Panc1 (cell line): ENCODE results near the gene KCNQ1OT1. TPM values are rescaled to one million over a fixed set of nuclear protein-coding genes. Genes with fewer than 3 reads are reported as not detected.

Source experiments
- ATAC-seq: fragments of 200-7000 bp; cut with Tn5 transposase; 2 replicates; pipeline ENCODE4 v1.9.1; 2020; ENCODE audit warnings: mild to moderate bottlenecking, moderate library complexity
- BruUV-seq: library from RNA; stranded (reverse); fragments of 400-500 nt; replicated peaks from 2 replicates; lab custom pipeline; 2021; lab: Mats Ljungman, UMichigan
- CTCF ChIA-PET: fragments of 300-600 bp; sonication (Branson Sonifier 250); formaldehyde crosslinking; loops from one replicate; lab custom pipeline; 2022; ENCODE audit warnings: antibody characterized with exemption; lab: Charles Lee
- POLR2A ChIA-PET: fragments of 300-600 bp; sonication (Branson Sonifier 250); formaldehyde crosslinking; loops from one replicate; lab custom pipeline; 2022; ENCODE audit warnings: antibody characterized with exemption; lab: Charles Lee
- DNase-seq: peaks from one replicate; pipeline ENCODE4 v3.0.0-alpha.2; 2010; ENCODE audit warnings: low read depth, low spot score
- H3K27ac ChIP-seq: 2 replicates; pipeline ENCODE4 v1.5.1; 2011; ENCODE audit warnings: mild to moderate bottlenecking, low read length, inconsistent platforms
- H3K27me3 ChIP-seq: fragments of 200-500 bp; sonication (Bioruptor generic); 2 replicates; pipeline ENCODE4 v1.6.0; 2014; ENCODE audit warnings: low read length, inconsistent platforms; ENCODE audit not compliant: control insufficient read depth, insufficient read depth
- H3K36me3 ChIP-seq: fragments of 200-500 bp; sonication (Bioruptor generic); 2 replicates; pipeline ENCODE4 v1.5.1; 2014; ENCODE audit warnings: inconsistent platforms, mild to moderate bottlenecking, low read length, moderate library complexity; ENCODE audit not compliant: control insufficient read depth, insufficient read depth
- H3K4me1 ChIP-seq: 2 replicates; pipeline ENCODE4 v1.5.1; 2011; ENCODE audit warnings: inconsistent platforms, mild to moderate bottlenecking, low read length, moderate library complexity; ENCODE audit not compliant: control insufficient read depth, insufficient read depth
- H3K4me3 ChIP-seq, 2 experiments: 2 replicates each; pipeline ENCODE4 v1.5.1; 2011 to 2012; ENCODE audit warnings: low read depth in 2 of 2, low read length in 2 of 2, mild to moderate bottlenecking in 2 of 2, inconsistent platforms in 1 of 2, moderate library complexity in 1 of 2
- H3K9me3 ChIP-seq: fragments of 200-500 bp; sonication (Bioruptor generic); 2 replicates; pipeline ENCODE4 v1.5.1; 2014; ENCODE audit warnings: low read depth, mild to moderate bottlenecking, inconsistent platforms, low read length, moderate library complexity; ENCODE audit not compliant: control insufficient read depth, insufficient read depth
- CTCF ChIP-seq: fragments of 450-650 bp; IDR thresholded peaks from 2 replicates; pipeline ENCODE4 v1.5.1; 2017; ENCODE audit warnings: mild to moderate bottlenecking
- POLR2AphosphoS5 ChIP-seq: IDR thresholded peaks from 2 replicates; pipeline ENCODE4 v1.6.1; 2012; ENCODE audit warnings: mild to moderate bottlenecking, low read depth, low read length, moderate library complexity
- REST ChIP-seq, 2 experiments: IDR thresholded peaks; 2 replicates each; pipeline ENCODE4 v1.6.1; 2011 to 2012; ENCODE audit warnings: low read depth in 2 of 2, control low read depth in 1 of 2, low read length in 1 of 2, mild to moderate bottlenecking in 1 of 2, moderate library complexity in 1 of 2; ENCODE audit not compliant: insufficient read depth in 1 of 2
- SIN3A ChIP-seq: IDR thresholded peaks from 2 replicates; pipeline ENCODE4 v1.6.1; 2012; ENCODE audit warnings: low read depth, mild to moderate bottlenecking, low read length, moderate library complexity, borderline replicate concordance; ENCODE audit not compliant: insufficient read depth
- TCF7L2 ChIP-seq: IDR thresholded peaks from 2 replicates; pipeline ENCODE4 v1.6.1; 2011; ENCODE audit warnings: mild to moderate bottlenecking, low read depth, low read length, inconsistent platforms
- in situ Hi-C: cut with HindIII; loops from 2 replicates; pipeline ENCODE4 v1.10.0; 2016; ENCODE audit warnings: low sequenced_read_pairs, low pct_unique_long_range_greater_than_20kb
- intact Hi-C: fragments of 100-400 bp; cut with micrococcal nuclease; formaldehyde crosslinking; loops from one replicate; pipeline ENCODE4 v1.10.0; 2022; ENCODE audit not compliant: unreplicated experiment
- total RNA-seq: library from RNA; stranded (reverse); gene quantifications from one replicate; pipeline ENCODE4 v1.2.1, GENCODE V29; 2021; ENCODE audit not compliant: unreplicated experiment

KCNQ1OT1 gene
- total RNA-seq, 1 experiment from 2014 or later, result 1.3 TPM

- H3K4me3 ChIP-seq, result no peak overlapping the region
- DNase-seq, result no peak
- no TSS peak for BruUV-seq
- ATAC-seq, result no peak
- POLR2A ChIA-PET, result no interaction called here
- no peak overlapping the region for H3K27ac ChIP-seq
- intact Hi-C loops, result no loop called here
- no peaks in the 10 kb centered on the region for H3K9me3 ChIP-seq
- in situ Hi-C loops, result loop anchor here (5.0 kb wide), 1 partner anchor 47 kb away; no protein-coding TSS in a partner anchor
- TF ChIP-seq SIN3A, result no peak
- TF ChIP-seq TCF7L2, result no peak
- TF ChIP-seq CTCF, result no peak
- TF ChIP-seq REST (IDR thresholded peaks at IDR 0.05; ENCODE audit: insufficient read depth in 1 of 2, low read depth in 2 of 2, low read length in 1 of 2), result no peak
- TF ChIP-seq POLR2AphosphoS5, result no peak
- no peaks in the 10 kb centered on the region for H3K36me3 ChIP-seq
- no peaks in the 10 kb centered on the region for H3K4me1 ChIP-seq
- no peaks in the 10 kb centered on the region for H3K27me3 ChIP-seq
- CTCF ChIA-PET, result no interaction called here
Measured at GRCh38 chr11:2719831-2720590, 20.2 kb upstream of the KCNQ1OT1 start.

GRCh38 chr11:2718817-2719438 lies 19.1 kb upstream of the KCNQ1OT1 start:
- H3K27ac ChIP-seq, result no peak overlapping the region
- intact Hi-C loops, result no loop called here

More at GRCh38 chr11:2718817-2719438, 19.1 kb upstream of the KCNQ1OT1 start:
- no peak overlapping the region for H3K4me3 ChIP-seq
- H3K9me3 ChIP-seq, result no peaks in the 10 kb centered on the region
- DNase-seq, result no peak
- H3K4me1 ChIP-seq, result no peaks in the 10 kb centered on the region
- in situ Hi-C loops, result no loop called here
- ATAC-seq, result no peak
- H3K36me3 ChIP-seq, result no peaks in the 10 kb centered on the region
- ChIA-PET CTCF (no interaction called here), POLR2A (no interaction called here)
- no peaks in the 10 kb centered on the region for H3K27me3 ChIP-seq
- TF ChIP-seq REST (IDR thresholded peaks at IDR 0.05; ENCODE audit: insufficient read depth in 1 of 2, low read depth in 2 of 2, low read length in 1 of 2) (no peak), SIN3A (no peak), CTCF (no peak), TCF7L2 (no peak), POLR2AphosphoS5 (no peak)
- BruUV-seq, result no TSS peak
